Heart left ventricle (tissue), 16 donors: ENCODE results near the gene LUC7L3. TPM values are rescaled to one million over a fixed set of nuclear protein-coding genes. Genes with fewer than 3 reads are reported as not detected.

ENCODE experiments used
- ATAC-seq, 4 donors: fragments of 200-7000 bp; cut with Tn5 transposase; one replicate each; pipeline ENCODE4 v1.9.1; 2020 to 2022; ENCODE audit warnings: moderate library complexity in 4 of 4, mild to moderate bottlenecking in 3 of 4, moderate number of reproducible peaks in 1 of 4
- DNase-seq, 5 donors: peaks; one replicate each; pipeline ENCODE4 v3.0.0-alpha.2; 2020
- H3K27ac ChIP-seq, 12 donors: fragments of 200-600 bp; sonication (generic) in 4 of 12; one replicate each; pipeline versions ENCODE4 v1.5.0 to v1.8.0; 2016 to 2022; ENCODE audit warnings: mild to moderate bottlenecking in 2 of 12
- H3K27me3 ChIP-seq, 9 donors: fragments of 200-600 bp; sonication (generic) in 2 of 9; one replicate each; pipeline versions ENCODE4 v1.5.1 to v1.8.0; 2016 to 2022; ENCODE audit warnings: mild to moderate bottlenecking in 3 of 9
- H3K36me3 ChIP-seq, 9 donors: fragments of 200-600 bp; sonication (generic) in 2 of 9; one replicate each; pipeline versions ENCODE4 v1.5.0 to v1.8.0; 2018 to 2022; ENCODE audit warnings: mild to moderate bottlenecking in 2 of 9
- H3K4me1 ChIP-seq, 12 donors: fragments of 200-600 bp; sonication (generic) in 4 of 12; one replicate each; pipeline versions ENCODE4 v1.5.0 to v1.8.0; 2016 to 2022; ENCODE audit warnings: mild to moderate bottlenecking in 3 of 12
- H3K4me3 ChIP-seq, 12 donors: fragments of 200-600 bp; sonication (generic) in 4 of 12; one replicate each; pipeline versions ENCODE4 v1.5.0 to v1.8.0; 2017 to 2022; ENCODE audit warnings: mild to moderate bottlenecking in 9 of 12, moderate library complexity in 4 of 12
- H3K9me3 ChIP-seq, 12 donors: fragments of 200-600 bp; sonication (generic) in 4 of 12; one replicate each; pipeline versions ENCODE4 v1.5.0 to v1.8.0; 2016 to 2022; ENCODE audit warnings: mild to moderate bottlenecking in 1 of 12
- CTCF ChIP-seq, 12 donors: fragments of 200-600 bp; sonication (generic) in 4 of 12; IDR thresholded peaks; one replicate each; pipeline versions ENCODE4 v1.5.0 to v1.8.0; 2018 to 2022; ENCODE audit warnings: antibody characterized with exemption in 12 of 12, mild to moderate bottlenecking in 5 of 12
- POLR2A ChIP-seq, 2 donors: fragments of 450-650 bp; IDR thresholded peaks; one replicate each; pipeline ENCODE4 v1.6.1; 2017; ENCODE audit warnings: antibody characterized with exemption in 2 of 2, mild to moderate bottlenecking in 2 of 2, moderate library complexity in 2 of 2
- WGBS, 4 donors: extraction: QIAGEN DNeasy Blood & Tissue Kit in 2 of 4; methylation state at CpG; one replicate each; pipeline versions ENCODE4 v1.1.5 to v1.1.7; 2013 to 2018; 5-methylcytosine and 5-hydroxymethylcytosine counted together
- intact Hi-C, 10 donors: fragments of 100-400 bp; cut with DNase I; formaldehyde crosslinking; loops; one replicate each; pipeline versions ENCODE4 v1.11.1 to v1.14.2; 2022
- polyA plus RNA-seq, 2 donors: library from polyadenylated mRNA; stranded (reverse); fragments of 200-250 nt; gene quantifications; one replicate each; pipeline ENCODE4 v1.2.3, GENCODE V29; 2013
- total RNA-seq, 9 donors: library from RNA; depleted of rRNA in 2 of 9; stranded (reverse); fragments of >200 nt in 2 of 9; fragmentation: NEBNext Ultra II Directional in 3 of 9; extraction: Animal tissue kit (Norgen Biotek cat#: 25700) in 3 of 9; gene quantifications; one replicate each; pipeline versions ENCODE4 v1.1.0 to v1.2.4, GENCODE V29; 2016 to 2023
- donor health status: ischemic (EF 13 %, LVEDD 7.1; RV severe dilation, severe dysfunction).
- donor health status: healthy with polysubstance abuse.
- donor health status: DM: no; HTN: yes; CAD: no.
- donor health status: DM: no; HTN: no; CAD: no.
- donor health status: ischemic (EF 25% LVEDD 6.9; RV normal size, moderate dysfunction).
- donor health status: ischemic (EF 25% LVEDD 5.7; RV mildly dilated, moderate dysfunction).
- donor health status: healthy.
- donor health status: DM: yes; HTN: yes; CAD: no.
- donor health status: ischemic (EF 35%, LVEDD 5.7; RV mildly dilated, moderate dysfunction).
- donor health status: nonischemic (EF 11% LVEDD 7.7; RV severe dilation, severe dysfunction).
- donor health status: DM: yes; HTN: yes; CAD: no.
- donor health status: PGD.
- donor health status: ischemic (EF 29% LVEDD 5.4; RV normal size, mild dysfunction).
- donor health status: nonischemic (EF 23%, LVEDD 6.1; RV moderate dilation, normal function).

LUC7L3 gene
- total and polyA plus RNA-seq, 11 donors = 16.5 to 89.0 (median 52.1) TPM

GRCh38 chr17:50684612-50685333 lies 34.6 kb upstream of the LUC7L3 start:
- WGBS, 4 donors = 85 to 89% (median 85%) methylated on average over 10 to 15 of the region's 15 CpGs
- Histone ChIP-seq H3K27me3 (no peaks in the 10 kb centered on the region), H3K27ac (no peak overlapping the region), H3K9me3 (no peaks in the 10 kb centered on the region), H3K36me3 (no peaks in the 10 kb centered on the region), H3K4me1 (peaks cover 0 to 17% (median 11%) of the 10 kb centered on the region in 12 donors), H3K4me3 (no peak overlapping the region)
- ATAC-seq = no peak
- TF ChIP-seq CTCF (IDR thresholded peaks at IDR 0.05) (no peak), POLR2A (IDR thresholded peaks at IDR 0.05) (no peak)
- intact Hi-C loops = loop anchor here in 9 of 10 donors (5.0 to 10.0 kb wide), 6 partner anchors 52 to 202 kb away; partner anchors contain the start of genes SPATA20 (in 5 of the 9) and ABCC3 (in 3 of the 9)
- DNase-seq = no peak

- intact Hi-C loops = loop anchor here in 2 of 10 donors (5.0 to 10.0 kb wide), 2 partner anchors 138 to 200 kb away; partner anchors contain the start of gene SPATA20 (in 1 of the 2)
- TF ChIP-seq CTCF (IDR thresholded peaks at IDR 0.05) = no peak
- no peak for TF ChIP-seq POLR2A (IDR thresholded peaks at IDR 0.05)
- H3K4me1 ChIP-seq = peaks cover 0 to 17% (median 11%) of the 10 kb centered on the region in 12 donors
- H3K27ac ChIP-seq = no peak overlapping the region
- DNase-seq = no peak
- ATAC-seq = no peak
- H3K9me3 ChIP-seq = no peaks in the 10 kb centered on the region
- H3K27me3 ChIP-seq = no peaks in the 10 kb centered on the region
- WGBS, 4 donors = 86 to 95% (median 91%) methylated on average over 1 of the region's 1 CpG
- no peaks in the 10 kb centered on the region for H3K36me3 ChIP-seq
- no peak overlapping the region for H3K4me3 ChIP-seq
These were observed 34.1 kb upstream of the LUC7L3 start for GRCh38 chr17:50685334-50685665.

GRCh38 chr17:50685691-50686493 lies 33.5 kb upstream of the LUC7L3 start:
- intact Hi-C loops = loop anchor here in 2 of 10 donors (5.0 to 10.0 kb wide), 2 partner anchors 139 to 201 kb away; partner anchors contain the start of gene SPATA20 (in 1 of the 2)
- Histone ChIP-seq H3K4me3 (no peak overlapping the region), H3K27ac (peak overlapping the region in 7 of 12 donors; percentile 38 to 82 (median 49)), H3K4me1 (peaks cover 0 to 21% (median 11%) of the 10 kb centered on the region in 12 donors), H3K27me3 (no peaks in the 10 kb centered on the region), H3K36me3 (no peaks in the 10 kb centered on the region), H3K9me3 (no peaks in the 10 kb centered on the region)
- DNase-seq = no peak
- no peak for TF ChIP-seq POLR2A (IDR thresholded peaks at IDR 0.05)
- no peak for TF ChIP-seq CTCF (IDR thresholded peaks at IDR 0.05)
- 82 to 87% (median 85%) methylated on average over 17 of the region's 17 CpGs for WGBS, 4 donors
- ATAC-seq = no peak
